GM21447 (cell line): ENCODE results near the gene MED12.

Experiments used
- ATAC-seq: cut with Tn5 transposase; IDR thresholded peaks from one replicate; pipeline ENCODE4 v1.9.1; 2021; ENCODE audit not compliant: unreplicated experiment

MED12 gene

DNA sequence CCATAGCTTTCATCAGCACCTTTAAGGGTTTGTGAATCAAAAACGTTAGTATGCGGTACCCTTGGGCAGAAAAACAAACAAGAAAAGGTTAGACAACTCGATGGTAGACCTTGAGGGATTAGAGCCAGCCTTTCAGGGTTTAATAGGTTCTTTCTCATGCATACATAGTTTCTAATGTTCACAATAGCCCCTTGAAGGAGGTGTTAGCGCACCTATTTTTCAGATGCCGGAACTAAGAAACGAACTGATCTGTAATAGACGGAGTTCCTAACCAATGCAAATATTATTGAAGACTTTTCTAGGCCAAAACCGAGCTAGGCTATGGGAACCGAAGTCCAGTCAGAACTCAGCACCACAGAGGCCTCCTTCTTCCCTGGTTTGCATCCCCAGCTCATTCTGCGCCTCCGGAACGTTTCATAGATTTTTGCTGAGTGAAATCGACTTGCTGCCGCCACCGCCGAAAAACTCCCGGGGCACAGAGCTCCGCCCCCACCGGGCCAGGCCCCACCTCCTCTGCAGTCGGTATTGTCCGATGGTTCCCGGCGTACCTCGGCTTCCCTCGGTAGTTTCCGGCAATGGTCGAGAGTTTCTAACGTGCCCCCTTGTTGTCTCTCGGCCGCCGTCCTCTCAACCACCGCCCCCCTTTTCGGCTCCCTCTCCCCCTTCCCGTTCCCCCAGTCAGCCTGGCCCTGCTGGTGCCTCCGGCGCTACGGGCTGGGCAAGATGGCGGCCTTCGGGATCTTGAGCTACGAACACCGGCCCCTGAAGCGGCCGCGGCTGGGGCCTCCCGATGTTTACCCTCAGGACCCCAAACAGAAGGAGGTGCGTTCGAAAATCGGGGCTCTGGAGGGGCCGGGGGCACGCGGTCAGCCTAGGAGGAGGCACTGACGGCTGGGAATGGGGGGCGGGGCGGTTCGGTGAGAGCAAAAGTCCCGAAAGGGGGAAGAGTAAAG is at the start of gene MED12:
MED12 (plus strand) TSS at position 565 of the 953 bp plus-strand sequence; CDS start at position 724, 159 bp downstream.
- ATAC-seq, result peak; percentile 90

DNA sequence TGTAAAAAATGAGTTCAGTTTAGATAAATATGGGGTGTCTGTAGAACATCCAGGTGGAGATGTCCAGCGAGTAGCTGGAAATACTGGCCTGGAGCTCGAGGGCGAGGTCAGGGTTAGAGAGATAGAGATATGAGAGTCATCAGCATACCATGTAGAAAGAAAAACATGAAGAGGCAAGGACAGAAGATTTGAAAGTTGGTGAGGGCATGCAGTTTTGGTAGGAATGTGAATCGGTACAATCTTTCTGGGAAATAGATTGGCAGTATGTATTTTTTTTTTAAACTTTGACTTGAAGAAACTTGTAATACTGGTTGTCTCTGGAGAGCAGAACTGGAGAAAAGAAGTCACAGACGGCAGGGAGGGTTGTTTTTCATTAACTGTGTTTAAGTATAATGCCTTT is 47.9 kb upstream of the MED12 start:
- no peak for ATAC-seq

DNA sequence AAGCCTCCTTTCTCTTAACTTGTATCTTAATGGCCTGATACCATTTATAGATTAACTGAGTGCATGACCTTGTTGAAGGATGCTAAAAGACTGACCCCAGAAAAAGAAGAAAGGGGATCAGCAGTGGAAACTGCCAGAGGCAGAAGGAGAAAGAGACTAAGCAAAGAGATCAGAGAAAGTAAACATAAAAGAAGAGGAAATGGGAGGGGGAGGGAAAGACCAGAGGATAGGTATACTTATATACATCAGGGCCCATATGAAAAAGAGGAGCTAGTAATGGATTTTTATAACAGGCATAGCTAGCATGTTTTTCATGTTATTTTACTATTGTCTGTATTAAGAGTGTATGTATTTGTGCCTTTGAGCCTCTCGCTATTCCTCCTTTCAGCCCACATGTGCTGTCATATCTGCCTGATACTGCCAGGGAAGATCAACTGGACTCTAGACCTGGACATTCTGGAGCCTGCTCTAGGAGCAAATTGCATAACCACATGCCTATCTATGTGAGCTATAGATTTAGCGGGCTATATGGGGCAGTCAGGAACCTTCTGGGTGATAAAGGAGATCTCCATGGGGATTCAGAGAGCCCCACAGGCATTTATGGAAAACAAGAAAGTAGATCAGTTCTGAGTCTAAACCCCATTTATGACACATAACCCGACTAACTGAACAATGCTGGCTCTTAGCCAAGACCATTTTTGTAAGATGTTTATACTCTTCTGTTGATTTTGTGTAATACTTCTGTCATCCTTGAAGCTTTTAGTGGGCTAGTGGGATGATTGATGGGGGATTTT is 36.9 kb upstream of the MED12 start:
- ATAC-seq, result no peak

DNA sequence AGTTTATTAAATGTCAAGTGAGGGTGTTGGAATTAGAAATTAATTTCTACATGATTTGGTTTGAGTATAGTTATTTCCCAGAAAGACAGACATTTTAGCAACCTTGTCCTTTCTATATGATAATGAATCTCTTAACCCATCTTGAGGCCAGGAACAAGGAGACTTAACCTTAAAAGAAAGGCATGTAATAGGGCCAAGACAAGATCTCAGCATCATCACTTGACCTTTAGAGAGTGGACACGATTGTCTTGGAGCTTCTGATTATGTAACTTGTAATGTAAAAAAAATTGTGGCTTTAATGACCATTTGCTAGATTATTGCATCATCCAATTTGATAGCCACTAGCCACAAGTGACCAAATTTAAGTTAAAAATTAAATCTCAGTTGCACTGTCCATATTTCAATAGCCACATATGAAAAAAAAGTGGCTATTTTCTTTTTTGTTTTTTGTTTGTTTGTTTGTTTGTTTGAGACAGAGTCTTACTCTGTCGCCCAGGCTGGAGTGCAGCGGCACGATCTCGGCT is 36.2 kb upstream of the MED12 start:
- no peak for ATAC-seq

GRCh38 chrX:71082822-71083221 is 35.6 kb upstream of the MED12 start:
- no peak for ATAC-seq

DNA sequence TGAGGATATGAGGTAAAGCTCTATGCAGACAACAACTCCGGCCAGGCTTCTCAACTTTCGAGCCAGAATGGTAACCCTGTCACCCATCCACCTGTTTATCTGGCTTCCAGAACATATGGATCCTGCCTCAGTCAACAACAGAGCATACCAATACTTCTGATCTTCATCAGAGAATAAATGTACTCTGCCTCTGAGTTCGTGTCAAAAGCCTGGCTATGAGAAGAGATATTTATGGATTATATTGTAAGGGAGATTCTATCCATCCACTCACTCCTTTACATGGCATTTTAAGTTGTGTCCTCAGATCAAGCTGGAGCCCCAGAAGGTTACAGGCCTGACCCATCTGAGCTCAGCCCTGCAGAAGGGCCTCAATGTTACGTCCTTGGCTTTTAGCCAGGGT is 32.5 kb upstream of the MED12 start:
- ATAC-seq, result no peak

GRCh38 chrX:71091263-71091662 is 27.1 kb upstream of the MED12 start:
- ATAC-seq, result no peak

DNA sequence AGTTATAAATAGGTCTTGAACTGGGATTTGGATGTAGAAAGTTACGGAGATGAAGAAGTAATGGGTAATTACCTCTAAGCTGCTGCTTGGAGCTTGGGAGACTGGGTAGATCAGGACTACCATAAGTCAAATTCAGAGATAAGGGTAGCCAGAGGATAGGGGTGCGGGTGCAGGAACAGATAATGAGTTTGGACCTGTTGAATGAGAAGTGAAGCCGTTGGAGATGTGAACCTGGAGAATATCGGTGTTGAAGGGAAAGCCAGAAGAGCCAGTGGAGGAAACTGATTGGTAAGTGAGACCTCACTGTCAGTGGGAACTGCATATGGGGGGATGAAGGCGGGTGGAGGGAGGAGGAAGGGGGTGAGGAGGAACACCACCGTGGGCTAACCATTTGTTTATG is 23.4 kb upstream of the MED12 start:
- no peak for ATAC-seq

- peak; percentile 85 for ATAC-seq
These were observed 22.8 kb upstream of the MED12 start, which contains the start of gene FOXO4 for GRCh38 chrX:71095555-71095980. FOXO4 (plus strand) TSS chrX:71095851; CDS start chrX:71096529, 678 bp downstream.

DNA sequence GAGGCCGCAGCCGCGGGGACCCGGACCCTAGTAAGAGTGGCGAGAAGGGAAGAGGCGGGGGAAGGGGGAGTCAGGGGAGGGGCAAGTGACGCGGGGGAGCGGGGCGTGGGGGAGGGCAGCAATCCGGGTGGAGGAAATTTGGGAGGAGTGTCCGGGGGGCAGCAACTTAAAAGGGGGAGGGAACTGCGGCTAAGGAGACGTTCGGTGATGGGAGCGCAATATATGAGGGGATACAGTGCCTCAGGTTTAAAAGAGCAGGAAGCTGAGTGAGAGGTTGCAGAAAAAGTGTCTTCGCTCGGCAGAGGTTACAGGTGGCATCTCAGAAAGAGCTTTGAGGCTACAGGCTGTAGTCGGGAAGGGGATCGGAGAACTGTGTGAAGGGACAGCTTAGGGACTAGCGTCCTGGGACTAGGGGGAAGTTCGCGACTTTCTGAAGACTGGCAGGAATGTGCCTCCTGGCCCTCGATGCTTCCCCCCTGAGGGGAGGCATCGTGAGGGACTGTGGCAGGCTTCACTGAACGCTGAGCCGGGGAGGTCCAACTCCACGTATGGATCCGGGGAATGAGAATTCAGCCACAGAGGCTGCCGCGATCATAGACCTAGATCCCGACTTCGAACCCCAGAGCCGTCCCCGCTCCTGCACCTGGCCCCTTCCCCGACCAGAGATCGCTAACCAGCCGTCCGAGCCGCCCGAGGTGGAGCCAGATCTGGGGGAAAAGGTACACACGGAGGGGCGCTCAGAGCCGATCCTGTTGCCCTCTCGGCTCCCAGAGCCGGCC is 22.2 kb upstream of the MED12 start:
- ATAC-seq, result peak; percentile 18

DNA sequence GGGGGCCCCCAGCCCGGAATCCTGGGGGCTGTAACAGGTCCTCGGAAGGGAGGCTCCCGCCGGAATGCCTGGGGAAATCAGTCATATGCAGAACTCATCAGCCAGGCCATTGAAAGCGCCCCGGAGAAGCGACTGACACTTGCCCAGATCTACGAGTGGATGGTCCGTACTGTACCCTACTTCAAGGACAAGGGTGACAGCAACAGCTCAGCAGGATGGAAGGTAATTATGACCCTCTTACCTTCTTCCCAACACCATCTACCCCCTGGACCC is 21.7 kb upstream of the MED12 start:
- no peak for ATAC-seq

- ATAC-seq, result peak; percentile 44
These were observed 20.1 kb upstream of the MED12 start for GRCh38 chrX:71098302-71098701.

GRCh38 chrX:71098951-71099506 is 19.4 kb upstream of the MED12 start:
- ATAC-seq, result no peak

DNA sequence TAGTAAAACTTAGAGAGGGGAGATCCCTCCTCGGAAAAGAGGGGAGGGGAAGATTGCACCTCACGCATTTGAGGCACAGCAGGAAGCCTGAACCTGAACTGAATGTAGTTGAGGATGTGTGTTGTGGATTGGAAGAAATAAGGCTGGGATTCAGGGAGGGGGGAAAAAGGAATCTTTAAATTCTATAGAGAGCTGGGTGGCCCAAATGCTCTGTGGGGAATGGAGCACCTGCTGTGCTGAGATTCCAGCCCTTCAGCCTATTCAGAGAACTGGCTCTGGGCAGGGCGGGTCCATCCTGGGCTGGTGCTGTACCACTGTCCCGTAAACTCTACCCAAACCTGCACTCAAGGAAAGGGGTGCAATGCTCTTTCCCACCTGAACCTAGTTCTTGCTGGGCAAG is 18.7 kb upstream of the MED12 start:
- no peak for ATAC-seq

DNA sequence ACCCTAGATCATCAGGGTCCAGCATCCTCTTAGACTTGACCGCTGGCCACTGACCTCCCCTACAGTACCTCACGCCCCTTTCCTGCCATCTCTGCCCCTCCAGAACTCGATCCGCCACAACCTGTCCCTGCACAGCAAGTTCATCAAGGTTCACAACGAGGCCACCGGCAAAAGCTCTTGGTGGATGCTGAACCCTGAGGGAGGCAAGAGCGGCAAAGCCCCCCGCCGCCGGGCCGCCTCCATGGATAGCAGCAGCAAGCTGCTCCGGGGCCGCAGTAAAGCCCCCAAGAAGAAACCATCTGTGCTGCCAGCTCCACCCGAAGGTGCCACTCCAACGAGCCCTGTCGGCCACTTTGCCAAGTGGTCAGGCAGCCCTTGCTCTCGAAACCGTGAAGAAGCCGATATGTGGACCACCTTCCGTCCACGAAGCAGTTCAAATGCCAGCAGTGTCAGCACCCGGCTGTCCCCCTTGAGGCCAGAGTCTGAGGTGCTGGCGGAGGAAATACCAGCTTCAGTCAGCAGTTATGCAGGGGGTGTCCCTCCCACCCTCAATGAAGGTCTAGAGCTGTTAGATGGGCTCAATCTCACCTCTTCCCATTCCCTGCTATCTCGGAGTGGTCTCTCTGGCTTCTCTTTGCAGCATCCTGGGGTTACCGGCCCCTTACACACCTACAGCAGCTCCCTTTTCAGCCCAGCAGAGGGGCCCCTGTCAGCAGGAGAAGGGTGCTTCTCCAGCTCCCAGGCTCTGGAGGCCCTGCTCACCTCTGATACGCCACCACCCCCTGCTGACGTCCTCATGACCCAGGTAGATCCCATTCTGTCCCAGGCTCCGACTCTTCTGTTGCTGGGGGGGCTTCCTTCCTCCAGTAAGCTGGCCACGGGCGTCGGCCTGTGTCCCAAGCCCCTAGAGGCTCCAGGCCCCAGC is 17.6 kb upstream of the MED12 start:
- no peak for ATAC-seq

DNA sequence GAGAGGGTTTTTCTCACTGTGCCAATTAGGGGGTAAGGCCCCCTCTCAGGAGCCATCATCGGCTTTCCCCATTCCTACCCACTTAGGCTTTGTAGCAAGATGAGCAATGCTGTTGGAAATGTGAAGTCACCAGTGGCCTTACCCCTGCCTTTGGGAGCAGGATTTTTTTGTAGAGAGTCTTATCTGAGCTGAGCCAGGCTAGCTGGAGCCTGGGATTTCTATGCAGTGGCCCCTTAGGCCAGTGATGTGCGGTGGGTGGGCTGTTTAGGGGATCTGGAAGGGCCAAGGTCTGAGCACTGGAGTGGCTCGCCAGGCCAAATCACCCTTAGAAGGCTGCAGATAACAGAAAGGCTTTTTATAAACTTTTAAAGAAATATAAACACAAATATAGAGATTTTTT is 16.1 kb upstream of the MED12 start:
- ATAC-seq, result no peak

GRCh38 chrX:71103110-71103983 is 15.0 kb upstream of the MED12 start:
- no peak for ATAC-seq

GRCh38 chrX:71105628-71106027 is 12.8 kb upstream of the MED12 start:
- ATAC-seq, result no peak

- ATAC-seq, result no peak
These were observed 12.0 kb upstream of the MED12 start, which contains the start of gene CXorf65 for GRCh38 chrX:71106427-71106826. CXorf65 (minus strand) TSS chrX:71106740; CDS start chrX:71106556, 184 bp downstream.
